ENCODE measurements around the gene UBP1.

The UBP1 gene

GRCh38 chr3:33380653-33381052 is 59.6 kb downstream of the UBP1 start:
- no peak for TF ChIP-seq CTCF (IDR thresholded peaks at IDR 0.05; ENCODE audit: low read length, missing control alignments)
- no peak for DNase-seq (ENCODE audit: low read depth)
- H3K4me3 ChIP-seq (replicated peaks; ENCODE audit: low read depth, low read length): no peak overlapping the region

- DNase-seq (ENCODE audit: low read depth): no peak
- no peak overlapping the region for H3K4me3 ChIP-seq (replicated peaks; ENCODE audit: low read depth, low read length)
- no peak for TF ChIP-seq CTCF (IDR thresholded peaks at IDR 0.05; ENCODE audit: low read length, missing control alignments)
Observed at GRCh38 chr3:33377931-33378330, 62.3 kb downstream of the UBP1 start.

GRCh38 chr3:33377489-33377888 is 62.7 kb downstream of the UBP1 start:
- no peak overlapping the region for H3K4me3 ChIP-seq (replicated peaks; ENCODE audit: low read depth, low read length)
- no peak for DNase-seq (ENCODE audit: low read depth)
- TF ChIP-seq CTCF (IDR thresholded peaks at IDR 0.05; ENCODE audit: low read length, missing control alignments): no peak

GRCh38 chr3:33373082-33373437 is 67.1 kb downstream of the UBP1 start:
- H3K4me3 ChIP-seq (replicated peaks; ENCODE audit: low read depth, low read length): no peak overlapping the region
- DNase-seq (ENCODE audit: low read depth): no peak
- no peak for TF ChIP-seq CTCF (IDR thresholded peaks at IDR 0.05; ENCODE audit: low read length, missing control alignments)

GRCh38 chr3:33372218-33373081 is 67.8 kb downstream of the UBP1 start:
- no peak overlapping the region for H3K4me3 ChIP-seq (replicated peaks; ENCODE audit: low read depth, low read length)
- peak; percentile 97 for TF ChIP-seq CTCF (IDR thresholded peaks at IDR 0.05; ENCODE audit: low read length, missing control alignments)
- DNase-seq (ENCODE audit: low read depth): peak; percentile 70

GRCh38 chr3:33364531-33365128 is 75.6 kb downstream of the UBP1 start:
- TF ChIP-seq CTCF (IDR thresholded peaks at IDR 0.05; ENCODE audit: low read length, missing control alignments): no peak
- H3K4me3 ChIP-seq (replicated peaks; ENCODE audit: low read depth, low read length): no peak overlapping the region
- no peak for DNase-seq (ENCODE audit: low read depth)

Measured in fibroblast of pulmonary artery (primary cell).